ENCODE data around the gene YEATS2.

Gene YEATS2

DNA sequence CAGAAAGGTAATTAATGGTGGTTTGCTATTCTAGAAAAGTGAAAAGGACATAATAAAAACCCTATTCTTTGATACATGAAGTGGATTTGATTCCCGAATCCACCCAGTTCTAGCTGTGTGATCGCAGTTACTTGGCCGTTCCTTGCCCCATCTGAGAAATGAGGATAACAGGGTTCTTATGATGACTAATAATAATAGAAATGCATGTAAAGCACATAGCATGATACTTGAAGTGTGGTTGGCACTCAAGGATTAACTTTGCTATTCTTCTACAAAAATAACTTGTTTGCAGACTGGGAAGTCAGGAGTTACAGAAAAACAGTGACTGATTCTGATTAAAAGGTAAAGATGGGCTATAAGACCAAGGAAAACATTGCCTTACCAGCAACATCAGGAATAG, 160.3 kb downstream of the YEATS2 start:
- ChIA-PET POLR2A (no interaction called here), CTCF (no interaction called here)
- TF ChIP-seq, protein P1, sequence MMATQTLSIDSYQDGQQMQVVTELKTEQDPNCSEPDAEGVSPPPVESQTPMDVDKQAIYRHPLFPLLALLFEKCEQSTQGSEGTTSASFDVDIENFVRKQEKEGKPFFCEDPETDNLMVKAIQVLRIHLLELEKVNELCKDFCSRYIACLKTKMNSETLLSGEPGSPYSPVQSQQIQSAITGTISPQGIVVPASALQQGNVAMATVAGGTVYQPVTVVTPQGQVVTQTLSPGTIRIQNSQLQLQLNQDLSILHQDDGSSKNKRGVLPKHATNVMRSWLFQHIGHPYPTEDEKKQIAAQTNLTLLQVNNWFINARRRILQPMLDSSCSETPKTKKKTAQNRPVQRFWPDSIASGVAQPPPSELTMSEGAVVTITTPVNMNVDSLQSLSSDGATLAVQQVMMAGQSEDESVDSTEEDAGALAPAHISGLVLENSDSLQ (IDR thresholded peaks at IDR 0.05) = no peak
- TF ChIP-seq FOXA1 (IDR thresholded peaks at IDR 0.05) (no peak), SUZ12 (IDR thresholded peaks at IDR 0.05) (no peak), NFRKB (IDR thresholded peaks at IDR 0.05) (no peak), ELF4 (IDR thresholded peaks at IDR 0.05) (no peak), TARDBP (IDR thresholded peaks at IDR 0.05) (no peak), CTBP1 (IDR thresholded peaks at IDR 0.05; ENCODE audit: borderline replicate concordance) (no peak), SP1 (IDR thresholded peaks at IDR 0.05) (no peak), LEF1 (IDR thresholded peaks at IDR 0.05; ENCODE audit: borderline replicate concordance) (no peak), L3MBTL2 (conservative IDR thresholded peaks at IDR 0.05) (no peak), HDGF (IDR thresholded peaks at IDR 0.05; ENCODE audit: borderline replicate concordance) (no peak), FOXM1 (IDR thresholded peaks at IDR 0.05; ENCODE audit: borderline replicate concordance) (no peak), ZNF384 (IDR thresholded peaks at IDR 0.05) (no peak), BHLHE40 (IDR thresholded peaks at IDR 0.05; ENCODE audit: borderline replicate concordance) (no peak)
- no peak for DNase-seq (ENCODE audit: extremely low spot score)
